Karpas-422 (cell line): Measurements from ENCODE around the gene RPS2. TPM values are rescaled to one million over a fixed set of nuclear protein-coding genes. Genes with fewer than 3 reads are reported as not detected.
A peak's percentile ranks its signal among the peaks of the same experiment; 100 is the strongest.
"Not testable (repeated sequence)": the region's sequence is repeated elsewhere in the genome, so short reads cannot be mapped to it uniquely, and the experiment has no call there.

Source experiments
- DNase-seq: peaks from one replicate; pipeline ENCODE4 v3.0.0-alpha.2; 2015
- H2AFZ ChIP-seq: fragments of 200-600 bp; sonication (generic); 2 replicates; pipeline ENCODE4 v1.6.1; 2014; ENCODE audit warnings: antibody characterized with exemption, low read length, mixed read lengths
- H3K27ac ChIP-seq: fragments of 200-600 bp; sonication (generic); 2 replicates; pipeline ENCODE4 v1.5.1; 2014; ENCODE audit warnings: mild to moderate bottlenecking, low read length, moderate library complexity
- H3K27me3 ChIP-seq: fragments of 200-600 bp; sonication (generic); 2 replicates; pipeline ENCODE4 v1.6.1; 2014; ENCODE audit warnings: low read length, mixed read lengths
- H3K36me3 ChIP-seq: fragments of 200-600 bp; sonication (generic); 2 replicates; pipeline ENCODE4 v1.6.1; 2014; ENCODE audit warnings: low read length, mixed read lengths; ENCODE audit not compliant: insufficient read depth
- H3K4me1 ChIP-seq: fragments of 200-600 bp; sonication (generic); 2 replicates; pipeline ENCODE4 v1.6.1; 2014; ENCODE audit warnings: mild to moderate bottlenecking, low read length, mixed read lengths
- H3K4me2 ChIP-seq: fragments of 200-600 bp; sonication (generic); 2 replicates; pipeline ENCODE4 v1.6.1; 2014; ENCODE audit warnings: low read length, low read depth, mild to moderate bottlenecking; ENCODE audit not compliant: poor library complexity, severe bottlenecking
- H3K4me3 ChIP-seq: fragments of 200-600 bp; sonication (generic); 2 replicates; pipeline ENCODE4 v1.5.1; 2014; ENCODE audit warnings: mild to moderate bottlenecking, antibody characterized with exemption, low read length, mixed read lengths
- H3K79me2 ChIP-seq: fragments of 200-600 bp; sonication (generic); 2 replicates; pipeline ENCODE4 v1.6.1; 2014; ENCODE audit warnings: mild to moderate bottlenecking, low read length, mixed read lengths
- H3K9ac ChIP-seq: fragments of 200-600 bp; sonication (generic); 2 replicates; pipeline ENCODE4 v1.6.0; 2014; ENCODE audit warnings: low read length
- H3K9me2 ChIP-seq: fragments of 200-600 bp; sonication (generic), shearing (Covaris generic); replicated peaks from 2 replicates; pipeline ENCODE4 v1.6.0; 2014; ENCODE audit warnings: mild to moderate bottlenecking, low read length, moderate library complexity; ENCODE audit not compliant: insufficient read depth
- H3K9me3 ChIP-seq: fragments of 300-700, 200-600 bp; sonication (generic); 2 replicates; pipeline ENCODE4 v1.6.1; 2014; ENCODE audit warnings: low read length, mixed read lengths
- H4K20me1 ChIP-seq: fragments of 200-600 bp; sonication (generic); 2 replicates; pipeline ENCODE4 v1.6.1; 2014; ENCODE audit warnings: mild to moderate bottlenecking, antibody characterized with exemption, low read length, low read depth; ENCODE audit not compliant: insufficient read depth
- total RNA-seq: library from RNA; depleted of rRNA; stranded (reverse); fragments of >200 nt; shearing (Covaris generic); gene quantifications from 2 replicates; pipeline ENCODE4 v1.2.3, GENCODE V29; 2014; ENCODE audit warnings: low replicate concordance; rRNA removed

RPS2 gene
- total RNA-seq = 3,837 and 4,799 TPM in 2 replicates

GRCh38 chr16:1964506-1965395 is at the start of gene RPS2:
Gene RPS2 (minus strand): TSS chr16:1964826. CDS start chr16:1964625, 201 bp downstream.
- Histone ChIP-seq H2AFZ (no peak within 1 kb of the TSS), H3K79me2 (peaks cover 41% of the 10 kb centered on the region)

GRCh38 chr16:2013527-2013926 is 48.9 kb upstream of the RPS2 start:
- Histone ChIP-seq H4K20me1 (peaks cover 8% of the 10 kb centered on the region), H3K9ac (no peak overlapping the region), H3K79me2 (peaks cover 20% of the 10 kb centered on the region), H3K4me1 (peaks cover 11% of the 10 kb centered on the region), H3K36me3 (no peaks in the 10 kb centered on the region), H3K9me3 (no peaks in the 10 kb centered on the region), H3K4me3 (no peak overlapping the region), H3K9me2 (no peaks in the 10 kb centered on the region), H3K4me2 (no peak overlapping the region), H3K27me3 (no peaks in the 10 kb centered on the region), H3K27ac (no peak overlapping the region), H2AFZ (no peak overlapping the region)
- DNase-seq = no peak

More at GRCh38 chr16:1964506-1965395, at the start of gene RPS2:
- peak within 1 kb of the TSS; percentile 98 for H3K9ac ChIP-seq
- DNase-seq = peak; percentile 99
- no peaks in the 10 kb centered on the region for H3K27me3 ChIP-seq
- no peaks in the 10 kb centered on the region for H3K9me3 ChIP-seq
- peaks cover 40% of the 10 kb centered on the region for H3K4me1 ChIP-seq
- H4K20me1 ChIP-seq = peaks cover 19% of the 10 kb centered on the region
- H3K9me2 ChIP-seq = no peaks in the 10 kb centered on the region
- H3K4me3 ChIP-seq = peak within 1 kb of the TSS; percentile 81
- peak within 1 kb of the TSS; percentile 94 for H3K27ac ChIP-seq
- H3K4me2 ChIP-seq = peak within 1 kb of the TSS; percentile 97
- peaks cover 23% of the 10 kb centered on the region for H3K36me3 ChIP-seq

GRCh38 chr16:2011726-2012125 is 47.1 kb upstream of the RPS2 start:
- H3K9me2 ChIP-seq = not testable (repeated sequence)

GRCh38 chr16:2009791-2010510 is 45.3 kb upstream of the RPS2 start, which contains the start of gene ZNF598:
Gene ZNF598 (minus strand): TSS chr16:2009821.
- Histone ChIP-seq H3K4me1 (peaks cover 46% of the 10 kb centered on the region), H3K27me3 (no peaks in the 10 kb centered on the region), H3K27ac (peak within 1 kb of the TSS; percentile 57), H3K36me3 (no peaks in the 10 kb centered on the region), H3K4me2 (peak within 1 kb of the TSS; percentile 93), H3K9me2 (no peaks in the 10 kb centered on the region), H3K9me3 (no peaks in the 10 kb centered on the region), H3K79me2 (peaks cover 56% of the 10 kb centered on the region), H4K20me1 (peaks cover 42% of the 10 kb centered on the region), H3K9ac (peak within 1 kb of the TSS; percentile 98), H2AFZ (no peak within 1 kb of the TSS; the same call in 1 of the 2 replicates), H3K4me3 (peak within 1 kb of the TSS; percentile 100)
- peak; percentile 95 for DNase-seq

More at GRCh38 chr16:2011726-2012125, 47.1 kb upstream of the RPS2 start:
- H4K20me1 ChIP-seq = peaks cover 26% of the 10 kb centered on the region
- not testable (repeated sequence) for H3K9me3 ChIP-seq, H3K4me2 ChIP-seq, DNase-seq, H3K4me3 ChIP-seq, H3K9ac ChIP-seq, H2AFZ ChIP-seq, H3K36me3 ChIP-seq, H3K27me3 ChIP-seq, H3K27ac ChIP-seq
- H3K79me2 ChIP-seq = peaks cover 38% of the 10 kb centered on the region
- H3K4me1 ChIP-seq = peaks cover 29% of the 10 kb centered on the region

GRCh38 chr16:2009164-2009711 is 44.6 kb upstream of the RPS2 start:
- no peak for DNase-seq
- peaks cover 50% of the 10 kb centered on the region for H4K20me1 ChIP-seq
- no peak overlapping the region for H2AFZ ChIP-seq
- no peaks in the 10 kb centered on the region for H3K27me3 ChIP-seq
- H3K4me1 ChIP-seq = peaks cover 51% of the 10 kb centered on the region
- H3K79me2 ChIP-seq = peaks cover 62% of the 10 kb centered on the region
- peak overlapping the region; percentile 100 for H3K4me3 ChIP-seq
- no peaks in the 10 kb centered on the region for H3K9me3 ChIP-seq
- peak overlapping the region; percentile 98 for H3K9ac ChIP-seq
- H3K27ac ChIP-seq = peak overlapping the region; percentile 46; the same call in 1 of the 2 replicates
- H3K9me2 ChIP-seq = no peaks in the 10 kb centered on the region
- H3K4me2 ChIP-seq = peak overlapping the region; percentile 93
- H3K36me3 ChIP-seq = no peaks in the 10 kb centered on the region

GRCh38 chr16:2008631-2009163 is 44.1 kb upstream of the RPS2 start:
- H3K27ac ChIP-seq = peak overlapping the region; percentile 46; the same call in 1 of the 2 replicates
- peaks cover 55% of the 10 kb centered on the region for H3K4me1 ChIP-seq
- peak overlapping the region; percentile 98 for H3K9ac ChIP-seq
- peaks cover 53% of the 10 kb centered on the region for H4K20me1 ChIP-seq
- no peak overlapping the region for H2AFZ ChIP-seq
- H3K4me2 ChIP-seq = peak overlapping the region; percentile 93
- peak; percentile 66 for DNase-seq
- H3K9me2 ChIP-seq = no peaks in the 10 kb centered on the region
- H3K27me3 ChIP-seq = no peaks in the 10 kb centered on the region
- peak overlapping the region; percentile 100 for H3K4me3 ChIP-seq
- H3K36me3 ChIP-seq = no peaks in the 10 kb centered on the region
- H3K79me2 ChIP-seq = peaks cover 63% of the 10 kb centered on the region
- no peaks in the 10 kb centered on the region for H3K9me3 ChIP-seq

GRCh38 chr16:2008009-2008526 is 43.4 kb upstream of the RPS2 start:
- DNase-seq = no peak
- Histone ChIP-seq H2AFZ (no peak overlapping the region), H4K20me1 (peaks cover 60% of the 10 kb centered on the region), H3K9me2 (no peaks in the 10 kb centered on the region), H3K4me3 (peak overlapping the region; percentile 100), H3K9me3 (no peaks in the 10 kb centered on the region), H3K27me3 (no peaks in the 10 kb centered on the region), H3K27ac (peak overlapping the region; percentile 46; the same call in 1 of the 2 replicates), H3K36me3 (peaks cover 6% of the 10 kb centered on the region), H3K79me2 (peaks cover 69% of the 10 kb centered on the region), H3K4me1 (peaks cover 55% of the 10 kb centered on the region), H3K4me2 (peak overlapping the region; percentile 93), H3K9ac (peak overlapping the region; percentile 98)
